OCI-LY3 (cell line): ENCODE data around the gene HMGN4.

Experiments used
- EZH2phosphoT487 ChIP-seq: fragments of 200-600 bp; shearing (Covaris generic); IDR thresholded peaks from 2 replicates; pipeline ENCODE4 v1.6.1; 2018; ENCODE audit warnings: antibody characterized with exemption, mixed run types, low read depth
- TF ChIP-seq, protein P1 (sequence below): fragments of 200-600, 300-600 bp; sonication (generic); IDR thresholded peaks from 2 replicates; pipeline ENCODE4 v1.5.1; 2014; ENCODE audit warnings: antibody characterized with exemption, low read length, low read depth

DNA sequence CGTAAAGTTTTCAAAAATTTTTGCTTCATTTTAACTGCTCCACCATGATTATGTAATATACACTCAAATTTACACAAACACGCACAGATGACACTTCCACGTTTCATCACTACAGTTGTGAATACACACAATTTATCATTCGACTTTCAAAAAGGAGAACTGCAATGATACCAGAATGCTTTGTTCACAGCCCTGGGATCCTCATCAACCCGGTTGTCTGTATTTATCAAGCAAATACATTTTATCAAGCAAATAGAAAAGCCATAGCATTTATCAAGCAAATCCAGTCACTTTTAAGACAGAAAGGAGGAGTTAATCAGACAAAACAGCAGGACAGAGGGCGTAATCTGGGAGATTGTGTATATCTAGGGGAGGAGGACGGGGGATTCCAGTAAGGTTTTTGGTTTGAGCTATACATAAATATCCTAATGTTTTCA is 38.3 kb downstream of the HMGN4 start:
- TF ChIP-seq, protein P1, sequence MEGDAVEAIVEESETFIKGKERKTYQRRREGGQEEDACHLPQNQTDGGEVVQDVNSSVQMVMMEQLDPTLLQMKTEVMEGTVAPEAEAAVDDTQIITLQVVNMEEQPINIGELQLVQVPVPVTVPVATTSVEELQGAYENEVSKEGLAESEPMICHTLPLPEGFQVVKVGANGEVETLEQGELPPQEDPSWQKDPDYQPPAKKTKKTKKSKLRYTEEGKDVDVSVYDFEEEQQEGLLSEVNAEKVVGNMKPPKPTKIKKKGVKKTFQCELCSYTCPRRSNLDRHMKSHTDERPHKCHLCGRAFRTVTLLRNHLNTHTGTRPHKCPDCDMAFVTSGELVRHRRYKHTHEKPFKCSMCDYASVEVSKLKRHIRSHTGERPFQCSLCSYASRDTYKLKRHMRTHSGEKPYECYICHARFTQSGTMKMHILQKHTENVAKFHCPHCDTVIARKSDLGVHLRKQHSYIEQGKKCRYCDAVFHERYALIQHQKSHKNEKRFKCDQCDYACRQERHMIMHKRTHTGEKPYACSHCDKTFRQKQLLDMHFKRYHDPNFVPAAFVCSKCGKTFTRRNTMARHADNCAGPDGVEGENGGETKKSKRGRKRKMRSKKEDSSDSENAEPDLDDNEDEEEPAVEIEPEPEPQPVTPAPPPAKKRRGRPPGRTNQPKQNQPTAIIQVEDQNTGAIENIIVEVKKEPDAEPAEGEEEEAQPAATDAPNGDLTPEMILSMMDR: no peak
- TF ChIP-seq EZH2phosphoT487: no peak
